Measurements from ENCODE around the gene PPT1.

PPT1 gene

GRCh38 chr1:40036574-40036973 is 60.5 kb downstream of the PPT1 start:
- peak; percentile 35 for DNase-seq (ENCODE audit: low read depth)
- TF ChIP-seq MAX (IDR thresholded peaks at IDR 0.05; ENCODE audit: low read depth, low read length) (no peak), POLR2A (IDR thresholded peaks at IDR 0.05; ENCODE audit: extremely low read depth, insufficient read length) (no peak), MYC (IDR thresholded peaks at IDR 0.05; ENCODE audit: low read depth, low read length) (no peak)
- TF ChIP-seq, protein P1, sequence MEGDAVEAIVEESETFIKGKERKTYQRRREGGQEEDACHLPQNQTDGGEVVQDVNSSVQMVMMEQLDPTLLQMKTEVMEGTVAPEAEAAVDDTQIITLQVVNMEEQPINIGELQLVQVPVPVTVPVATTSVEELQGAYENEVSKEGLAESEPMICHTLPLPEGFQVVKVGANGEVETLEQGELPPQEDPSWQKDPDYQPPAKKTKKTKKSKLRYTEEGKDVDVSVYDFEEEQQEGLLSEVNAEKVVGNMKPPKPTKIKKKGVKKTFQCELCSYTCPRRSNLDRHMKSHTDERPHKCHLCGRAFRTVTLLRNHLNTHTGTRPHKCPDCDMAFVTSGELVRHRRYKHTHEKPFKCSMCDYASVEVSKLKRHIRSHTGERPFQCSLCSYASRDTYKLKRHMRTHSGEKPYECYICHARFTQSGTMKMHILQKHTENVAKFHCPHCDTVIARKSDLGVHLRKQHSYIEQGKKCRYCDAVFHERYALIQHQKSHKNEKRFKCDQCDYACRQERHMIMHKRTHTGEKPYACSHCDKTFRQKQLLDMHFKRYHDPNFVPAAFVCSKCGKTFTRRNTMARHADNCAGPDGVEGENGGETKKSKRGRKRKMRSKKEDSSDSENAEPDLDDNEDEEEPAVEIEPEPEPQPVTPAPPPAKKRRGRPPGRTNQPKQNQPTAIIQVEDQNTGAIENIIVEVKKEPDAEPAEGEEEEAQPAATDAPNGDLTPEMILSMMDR (IDR thresholded peaks at IDR 0.05; ENCODE audit: low read depth, low read length): no peak
- no peak overlapping the region for H3K4me3 ChIP-seq (ENCODE audit: low read depth, low read length)

DNA sequence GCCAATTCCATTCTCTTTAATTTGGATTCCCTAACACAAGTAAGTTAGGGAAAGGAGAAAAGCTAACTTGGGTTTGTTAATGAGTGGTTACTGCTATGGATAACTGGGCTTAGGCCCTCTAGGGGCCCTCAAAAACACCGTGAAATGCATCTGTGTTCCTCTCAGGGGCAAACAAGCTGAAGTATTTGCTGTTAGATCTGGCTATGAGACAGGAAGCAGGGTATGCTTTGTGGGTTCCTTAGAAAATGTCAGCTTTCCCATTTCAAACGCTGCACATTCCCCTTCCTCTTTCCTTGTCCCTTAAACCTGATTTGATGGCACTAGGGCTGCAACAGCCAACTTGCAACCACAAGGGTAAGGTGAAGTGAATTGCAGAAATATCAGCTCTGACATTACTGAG is 62.2 kb downstream of the PPT1 start:
- H3K4me3 ChIP-seq (ENCODE audit: low read depth, low read length): no peak overlapping the region
- TF ChIP-seq POLR2A (IDR thresholded peaks at IDR 0.05; ENCODE audit: extremely low read depth, insufficient read length) (no peak), MAX (IDR thresholded peaks at IDR 0.05; ENCODE audit: low read depth, low read length) (no peak), MYC (IDR thresholded peaks at IDR 0.05; ENCODE audit: low read depth, low read length) (no peak)
- TF ChIP-seq, protein P1 (IDR thresholded peaks at IDR 0.05; ENCODE audit: low read depth, low read length): no peak
- peak; percentile 68 for DNase-seq (ENCODE audit: low read depth)

DNA sequence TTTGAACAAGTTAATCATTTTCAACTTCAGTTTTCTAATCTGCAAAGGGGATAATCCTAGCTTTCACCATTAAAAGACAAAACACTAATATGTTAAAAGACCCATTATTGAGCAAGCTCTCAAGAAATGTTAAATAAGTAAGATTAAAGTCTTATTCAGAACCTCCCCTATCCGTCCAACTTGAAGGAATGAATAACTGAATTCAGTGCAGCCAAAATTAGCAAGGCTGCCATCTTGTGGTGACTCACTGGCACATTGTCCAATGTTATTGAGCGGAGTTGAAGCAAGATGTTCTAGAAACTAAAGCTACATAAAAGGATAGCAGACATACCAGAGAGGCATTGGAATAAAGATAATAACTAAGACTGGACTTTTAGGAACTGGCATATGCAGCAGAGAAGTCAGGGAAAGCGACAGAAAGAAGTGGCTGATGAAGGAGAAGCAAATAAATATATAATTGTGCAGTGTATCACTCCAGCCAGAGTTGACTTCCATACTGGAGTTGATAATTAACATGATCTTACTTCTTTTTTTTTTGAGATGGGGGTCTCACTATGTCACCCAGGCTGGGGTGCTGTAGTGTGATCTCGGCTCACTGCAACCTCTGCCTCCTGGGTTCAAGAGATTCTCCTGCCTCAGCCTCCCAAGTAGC is 64.7 kb downstream of the PPT1 start:
- DNase-seq (ENCODE audit: low read depth): peak; percentile 67
- TF ChIP-seq, protein P1 (IDR thresholded peaks at IDR 0.05; ENCODE audit: low read depth, low read length): peak; percentile 71
- no peak for TF ChIP-seq POLR2A (IDR thresholded peaks at IDR 0.05; ENCODE audit: extremely low read depth, insufficient read length)

GRCh38 chr1:40030528-40031135 is 66.4 kb downstream of the PPT1 start:
- DNase-seq (ENCODE audit: low read depth): no peak
- H3K4me3 ChIP-seq (ENCODE audit: low read depth, low read length): no peak overlapping the region

More for the DNA sequence above, 64.7 kb downstream of the PPT1 start:
- no peak overlapping the region for H3K4me3 ChIP-seq (ENCODE audit: low read depth, low read length)

GRCh38 chr1:40029608-40030007 is 67.4 kb downstream of the PPT1 start:
- TF ChIP-seq MYC (IDR thresholded peaks at IDR 0.05; ENCODE audit: low read depth, low read length) (no peak), MAX (IDR thresholded peaks at IDR 0.05; ENCODE audit: low read depth, low read length) (no peak), POLR2A (IDR thresholded peaks at IDR 0.05; ENCODE audit: extremely low read depth, insufficient read length) (no peak)
- TF ChIP-seq, protein P1 (IDR thresholded peaks at IDR 0.05; ENCODE audit: low read depth, low read length): no peak
- no peak for DNase-seq (ENCODE audit: low read depth)
- H3K4me3 ChIP-seq (ENCODE audit: low read depth, low read length): no peak overlapping the region

More at GRCh38 chr1:40030528-40031135, 66.4 kb downstream of the PPT1 start:
- TF ChIP-seq, protein P1 (IDR thresholded peaks at IDR 0.05; ENCODE audit: low read depth, low read length): no peak
- TF ChIP-seq MYC (IDR thresholded peaks at IDR 0.05; ENCODE audit: low read depth, low read length) (no peak), POLR2A (IDR thresholded peaks at IDR 0.05; ENCODE audit: extremely low read depth, insufficient read length) (no peak), MAX (IDR thresholded peaks at IDR 0.05; ENCODE audit: low read depth, low read length) (no peak)

Data from NB4 (cell line).